ENCODE data around the gene SORCS2.

GRCh38 chr4:7287918-7288280, 95.6 kb downstream of the SORCS2 start:
- no peak for TF ChIP-seq CTCF (conservative IDR thresholded peaks at IDR 0.05; ENCODE audit: low read depth, low read length)
- no peak for TF ChIP-seq EZH2phosphoT487 (IDR thresholded peaks at IDR 0.05; ENCODE audit: borderline replicate concordance, low read length)
- TF ChIP-seq EZH2 (IDR thresholded peaks at IDR 0.05; ENCODE audit: low read length, unreplicated experiment): no peak

Measured in PC-3 (cell line).